H9 (cell line): Measurements from ENCODE around the gene RPL12. TPM values are rescaled to one million over a fixed set of nuclear protein-coding genes. Genes with fewer than 3 reads are reported as not detected.
A peak's percentile ranks its signal among the peaks of the same experiment; 100 is the strongest.

Source experiments
- DNase-seq: peaks from one replicate; pipeline ENCODE4 v3.0.0-alpha.2; 2017
- H2AFZ ChIP-seq: one replicate; pipeline ENCODE4 v1.6.1; 2013; ENCODE audit warnings: mild to moderate bottlenecking, low read length, control low read depth, moderate library complexity
- H2AK5ac ChIP-seq: 2 replicates; pipeline ENCODE4 v1.6.1; 2013; ENCODE audit warnings: low read length, control low read depth, mixed read lengths; ENCODE audit not compliant: insufficient read length
- H2BK120ac ChIP-seq: one replicate; pipeline ENCODE4 v1.6.1; 2013; ENCODE audit warnings: low read depth, mild to moderate bottlenecking, low read length, control low read depth, inconsistent platforms; ENCODE audit not compliant: poor library complexity, severe bottlenecking
- H2BK12ac ChIP-seq: 2 replicates; pipeline ENCODE4 v1.6.1; 2013; ENCODE audit warnings: low read length, control low read depth, mixed read lengths, low read depth; ENCODE audit not compliant: insufficient read length
- H2BK15ac ChIP-seq: 2 replicates; pipeline ENCODE4 v1.6.1; 2013; ENCODE audit warnings: low read depth, low read length, control low read depth
- H2BK20ac ChIP-seq: one replicate; pipeline ENCODE4 v1.6.1; 2013; ENCODE audit warnings: low read depth, mild to moderate bottlenecking, low read length, control low read depth, inconsistent platforms; ENCODE audit not compliant: poor library complexity, severe bottlenecking
- H2BK5ac ChIP-seq: 2 replicates; pipeline ENCODE4 v1.6.1; 2013; ENCODE audit warnings: low read length, control low read depth, mixed read lengths; ENCODE audit not compliant: insufficient read length
- H3K14ac ChIP-seq: 2 replicates; pipeline ENCODE4 v1.6.1; 2013; ENCODE audit warnings: low read length, control low read depth; ENCODE audit not compliant: insufficient read depth
- H3K18ac ChIP-seq: 2 replicates; pipeline ENCODE4 v1.6.1; 2013; ENCODE audit warnings: low read depth, mild to moderate bottlenecking, mixed read lengths, low read length, control low read depth; ENCODE audit not compliant: insufficient read length
- H3K23ac ChIP-seq: 2 replicates; pipeline ENCODE4 v1.6.1; 2013; ENCODE audit warnings: low read length, control low read depth, mixed read lengths, low read depth; ENCODE audit not compliant: insufficient read length
- H3K23me2 ChIP-seq: 2 replicates; pipeline ENCODE4 v1.6.1; 2013; ENCODE audit warnings: low read depth, mild to moderate bottlenecking, mixed read lengths, low read length, control low read depth; ENCODE audit not compliant: insufficient read length, poor library complexity, severe bottlenecking
- H3K27ac ChIP-seq: 2 replicates; pipeline ENCODE4 v1.5.1; 2013; ENCODE audit warnings: low read length, control low read depth, mixed read lengths, low read depth; ENCODE audit not compliant: insufficient read length
- H3K27me3 ChIP-seq: 2 replicates; pipeline ENCODE4 v1.6.1; 2013; ENCODE audit warnings: low read length, control low read depth, inconsistent platforms; ENCODE audit not compliant: insufficient read depth
- H3K4ac ChIP-seq: 2 replicates; pipeline ENCODE4 v1.6.1; 2013; ENCODE audit warnings: low read depth, mild to moderate bottlenecking, control low read depth, inconsistent platforms, low read length, moderate library complexity
- H3K4me1 ChIP-seq: 2 replicates; pipeline ENCODE4 v1.6.1; 2013; ENCODE audit warnings: low read length, control low read depth, inconsistent platforms; ENCODE audit not compliant: insufficient read depth
- H3K4me2 ChIP-seq: 2 replicates; pipeline ENCODE4 v1.6.1; 2013; ENCODE audit warnings: low read length, control low read depth, mixed read lengths; ENCODE audit not compliant: insufficient read length, insufficient read depth
- H3K56ac ChIP-seq: 2 replicates; pipeline ENCODE4 v1.6.1; 2013; ENCODE audit warnings: low read depth, mild to moderate bottlenecking, mixed read lengths, low read length, control low read depth; ENCODE audit not compliant: insufficient read length
- H3K79me1 ChIP-seq: 2 replicates; pipeline ENCODE4 v1.6.1; 2013; ENCODE audit warnings: low read depth, mild to moderate bottlenecking, moderate library complexity, low read length, control low read depth, inconsistent platforms; ENCODE audit not compliant: insufficient read depth, poor library complexity, severe bottlenecking
- H3K79me2 ChIP-seq: 2 replicates; pipeline ENCODE4 v1.6.1; 2013; ENCODE audit warnings: low read length, control low read depth, inconsistent platforms; ENCODE audit not compliant: insufficient read depth
- H3K9ac ChIP-seq: 2 replicates; pipeline ENCODE4 v1.6.1; 2013; ENCODE audit warnings: low read length, control low read depth, mixed read lengths; ENCODE audit not compliant: insufficient read length; ENCODE audit errors: extremely low read depth
- H3K9me3 ChIP-seq: one replicate; pipeline ENCODE4 v1.6.1; 2013; ENCODE audit warnings: low read depth, low read length, inconsistent platforms; ENCODE audit not compliant: control insufficient read depth
- H3T11ph ChIP-seq: one replicate; pipeline ENCODE4 v1.6.1; 2013; ENCODE audit warnings: mild to moderate bottlenecking, low read length, control low read depth, inconsistent platforms
- H4K20me1 ChIP-seq: one replicate; pipeline ENCODE4 v1.6.1; 2013; ENCODE audit not compliant: control insufficient read depth, insufficient read length, insufficient read depth
- H4K5ac ChIP-seq: 2 replicates; pipeline ENCODE4 v1.6.1; 2013; ENCODE audit warnings: low read depth, mild to moderate bottlenecking, mixed read lengths, low read length, control low read depth; ENCODE audit not compliant: insufficient read length
- H4K8ac ChIP-seq: replicated peaks from 2 replicates; pipeline ENCODE4 v1.6.1; 2013; ENCODE audit warnings: low read length, control low read depth, mixed read lengths, low read depth; ENCODE audit not compliant: insufficient read length
- H4K91ac ChIP-seq: 2 replicates; pipeline ENCODE4 v1.6.1; 2013; ENCODE audit warnings: low read depth, mild to moderate bottlenecking, moderate library complexity, mixed read lengths, low read length, control low read depth; ENCODE audit not compliant: insufficient read length
- H3K27ac Mint-ChIP-seq, 3 experiments: 2 replicates in 2 of 3; 3 replicates in 1 of 3; pipeline ENCODE4 v1.8.0; 2020 to 2021; ENCODE audit warnings: mixed read lengths in 3 of 3, mild to moderate bottlenecking in 1 of 3, moderate library complexity in 1 of 3
- H3K27me3 Mint-ChIP-seq: 2 replicates; pipeline ENCODE4 v1.8.0; 2021; ENCODE audit warnings: low read depth, mild to moderate bottlenecking, moderate library complexity, mixed read lengths
- H3K36me3 Mint-ChIP-seq, 3 experiments: 2 replicates in 2 of 3; 3 replicates in 1 of 3; pipeline ENCODE4 v1.8.0; 2020 to 2021; ENCODE audit warnings: low read depth in 3 of 3, mixed read lengths in 3 of 3; ENCODE audit not compliant: insufficient read depth in 1 of 3
- H3K4me1 Mint-ChIP-seq, 2 experiments: 2 replicates each; pipeline ENCODE4 v1.8.0; 2020; ENCODE audit warnings: mixed read lengths in 2 of 2
- H3K4me3 Mint-ChIP-seq, 2 experiments: 2 replicates in 1 of 2; 3 replicates in 1 of 2; pipeline ENCODE4 v1.8.0; 2020 to 2021; ENCODE audit warnings: mild to moderate bottlenecking in 2 of 2, mixed read lengths in 2 of 2, moderate library complexity in 1 of 2
- H3K9me3 Mint-ChIP-seq, 2 experiments: 2 replicates in 1 of 2; 3 replicates in 1 of 2; pipeline ENCODE4 v1.8.0; 2020; ENCODE audit warnings: mild to moderate bottlenecking in 2 of 2, mixed read lengths in 2 of 2, moderate library complexity in 1 of 2
- WGBS: extraction: QIAGEN DNeasy Blood & Tissue Kit; methylation state at CpG from one replicate; pipeline ENCODE4 v1.1.7; 2013; ENCODE audit warnings: missing lambda C conversion rate, low lambda C conversion rate, mixed read lengths; ENCODE audit not compliant: insufficient read length; ENCODE audit errors: extremely low coverage; 5-methylcytosine and 5-hydroxymethylcytosine counted together
- total RNA-seq: library from RNA; stranded (reverse); gene quantifications from 2 replicates; pipeline ENCODE4 v1.2.1, GENCODE V29; 2021
- TF ChIP-seq, protein P1 (sequence below): fragments of 200-600 bp; sonication (generic); conservative IDR thresholded peaks from 3 replicates; pipeline ENCODE4 v1.8.0; 2021; ENCODE audit warnings: antibody characterized with exemption, mild to moderate bottlenecking

The RPL12 gene
- total RNA-seq, 1 experiment from 2014 or later, result 1,710 TPM

DNA sequence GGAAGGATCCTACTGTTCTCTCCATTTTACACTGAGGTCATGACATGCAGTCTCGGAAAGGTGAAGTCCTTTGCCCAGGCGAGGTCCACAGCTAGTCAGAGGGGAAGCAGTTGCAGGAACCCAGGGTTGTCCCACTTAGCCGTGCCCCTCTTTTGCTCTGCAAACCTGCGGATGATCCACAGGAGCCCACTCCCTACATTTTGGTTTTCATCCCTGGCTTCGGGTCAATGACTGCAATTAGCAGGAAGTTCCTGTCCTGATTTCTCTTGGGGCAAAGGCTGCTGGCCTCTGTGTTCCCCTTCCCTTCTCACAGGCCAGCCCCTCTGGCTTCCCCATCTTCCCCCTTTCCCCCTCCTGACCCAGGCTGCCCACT lies 52.9 kb downstream of the RPL12 start:
- Histone ChIP-seq H2BK5ac (no peak overlapping the region), H2BK120ac (no peak overlapping the region), H3K4me2 (peak overlapping the region; percentile 64), H2BK20ac (no peak overlapping the region), H3K9me3 (no peaks in the 10 kb centered on the region), H2BK15ac (no peak overlapping the region; the same call in 1 of the 2 replicates), H4K91ac (no peak overlapping the region), H4K20me1 (no peaks in the 10 kb centered on the region), H3K27ac (no peak overlapping the region), H3K4ac (no peak overlapping the region), H4K5ac (no peak overlapping the region), H3K23ac (no peak overlapping the region), H3K27me3 (no peaks in the 10 kb centered on the region), H3K9ac (peak overlapping the region; percentile 18), H3K56ac (no peak overlapping the region), H3K14ac (no peak overlapping the region), H3K4me1 (no peaks in the 10 kb centered on the region), H2AFZ (no peak overlapping the region), H3K79me1 (no peaks in the 10 kb centered on the region), H3K79me2 (no peaks in the 10 kb centered on the region), H2AK5ac (no peak overlapping the region), H3K23me2 (peaks cover 11% of the 10 kb centered on the region), H3K18ac (no peak overlapping the region), H2BK12ac (no peak overlapping the region), H3T11ph (no peak overlapping the region), H4K8ac (no peak overlapping the region)
- TF ChIP-seq, protein P1, sequence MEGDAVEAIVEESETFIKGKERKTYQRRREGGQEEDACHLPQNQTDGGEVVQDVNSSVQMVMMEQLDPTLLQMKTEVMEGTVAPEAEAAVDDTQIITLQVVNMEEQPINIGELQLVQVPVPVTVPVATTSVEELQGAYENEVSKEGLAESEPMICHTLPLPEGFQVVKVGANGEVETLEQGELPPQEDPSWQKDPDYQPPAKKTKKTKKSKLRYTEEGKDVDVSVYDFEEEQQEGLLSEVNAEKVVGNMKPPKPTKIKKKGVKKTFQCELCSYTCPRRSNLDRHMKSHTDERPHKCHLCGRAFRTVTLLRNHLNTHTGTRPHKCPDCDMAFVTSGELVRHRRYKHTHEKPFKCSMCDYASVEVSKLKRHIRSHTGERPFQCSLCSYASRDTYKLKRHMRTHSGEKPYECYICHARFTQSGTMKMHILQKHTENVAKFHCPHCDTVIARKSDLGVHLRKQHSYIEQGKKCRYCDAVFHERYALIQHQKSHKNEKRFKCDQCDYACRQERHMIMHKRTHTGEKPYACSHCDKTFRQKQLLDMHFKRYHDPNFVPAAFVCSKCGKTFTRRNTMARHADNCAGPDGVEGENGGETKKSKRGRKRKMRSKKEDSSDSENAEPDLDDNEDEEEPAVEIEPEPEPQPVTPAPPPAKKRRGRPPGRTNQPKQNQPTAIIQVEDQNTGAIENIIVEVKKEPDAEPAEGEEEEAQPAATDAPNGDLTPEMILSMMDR, result no peak
- Mint-ChIP-seq H3K27me3 (peaks cover 11% of the 10 kb centered on the region), H3K27ac (peak overlapping the region in 1 of 3 experiments; percentile 7; a peak in 1 of 7 replicates), H3K36me3 (peaks cover 1 to 14% (median 7%) of the 10 kb centered on the region in 3 experiments; a peak in 5 of 7 replicates), H3K9me3 (no peaks in the 10 kb centered on the region), H3K4me1 (peaks cover 12 to 17% of the 10 kb centered on the region in 2 experiments), H3K4me3 (peak overlapping the region; percentile 68 to 87)
- DNase-seq, result no peak
- WGBS, result no CpG with 5 or more reads among the region's 5 CpGs

Other genes with a start within 250 kb of the RPL12 start
- gene GARNL3, start 186.6 kb downstream of the RPL12 start, total RNA-seq, result 8.7 and 8.8 TPM in 2 replicates
- 38.3 and 38.4 TPM in 2 replicates for gene SLC2A8, start 54.2 kb downstream of the RPL12 start, total RNA-seq
- gene ZNF79, start 27.0 kb downstream of the RPL12 start, total RNA-seq, result 11.5 TPM in 2 replicates
- 15.0 and 16.2 TPM in 2 replicates for gene LRSAM1, start 104 bp upstream of the RPL12 start, total RNA-seq
- 22.1 and 22.3 TPM in 2 replicates for gene STXBP1, start 160.9 kb upstream of the RPL12 start, total RNA-seq